Activated T-helper 1 cell treated with anti-CD3 and anti-CD28 coated beads, Interleukin-12 subunit alpha, Interleukin-12 subunit beta, Interleukin-2, Interleukin-4 antibody, amounts not matched to agents 30 ng/mL and 10 ng/mL and 1 ng/mL, durations not matched to agents 14 hours and 24 hours and 36 hours (primary cell): ENCODE results near the gene PRDX6. TPM values are rescaled to one million over a fixed set of nuclear protein-coding genes. Genes with fewer than 3 reads are reported as not detected.
"Not testable (repeated sequence)": the region's sequence is repeated elsewhere in the genome, so short reads cannot be mapped to it uniquely, and the experiment has no call there.

Source experiments
- DNase-seq: peaks from one replicate; pipeline ENCODE4 v3.0.0; 2021; ENCODE audit warnings: low spot score
- H3K27ac Mint-ChIP-seq: one replicate; pipeline ENCODE4 v1.8.0; 2021; ENCODE audit warnings: mild to moderate bottlenecking, mixed read lengths
- H3K27me3 Mint-ChIP-seq: one replicate; pipeline ENCODE4 v1.8.0; 2022; ENCODE audit warnings: mild to moderate bottlenecking, moderate library complexity, mixed read lengths; ENCODE audit not compliant: insufficient read depth
- H3K36me3 Mint-ChIP-seq: one replicate; pipeline ENCODE4 v1.8.0; 2021; ENCODE audit warnings: low read depth, mixed read lengths
- H3K4me1 Mint-ChIP-seq: one replicate; pipeline ENCODE4 v1.8.0; 2021; ENCODE audit warnings: low read depth, mixed read lengths
- H3K4me3 Mint-ChIP-seq: one replicate; pipeline ENCODE4 v1.8.0; 2021; ENCODE audit warnings: mild to moderate bottlenecking, moderate library complexity, mixed read lengths
- H3K9me3 Mint-ChIP-seq: one replicate; pipeline ENCODE4 v1.8.0; 2021; ENCODE audit warnings: mixed read lengths
- intact Hi-C: fragments of 100-400 bp; cut with micrococcal nuclease; formaldehyde crosslinking; loops from one replicate; pipeline ENCODE4 v1.15.1; 2024
- total RNA-seq: library from RNA; stranded (reverse); gene quantifications from 2 replicates; pipeline ENCODE4 v1.2.3, GENCODE V29; 2022

PRDX6 gene
- total RNA-seq, 1 donor from 2014 or later: 124 TPM

DNA sequence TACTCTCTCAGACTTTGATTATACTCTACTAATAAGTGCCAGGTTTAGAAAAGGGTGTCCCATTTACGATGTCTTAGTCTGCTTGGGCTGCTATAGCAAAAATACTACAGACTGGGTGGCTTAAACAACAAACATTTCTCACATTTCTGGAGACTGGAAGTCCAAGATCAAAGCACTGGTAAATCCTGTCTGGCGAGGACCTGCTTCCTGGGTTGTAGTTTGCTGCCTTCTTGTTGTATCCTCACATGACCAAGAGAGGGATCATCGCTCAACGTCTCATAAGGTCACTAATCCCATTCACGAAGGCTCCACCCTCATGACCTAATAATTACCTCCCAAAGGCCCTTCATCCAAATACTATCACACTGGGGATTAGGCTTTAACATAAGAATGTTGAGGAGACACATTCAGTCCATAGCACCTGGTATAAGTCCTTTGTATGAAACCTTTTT, 12.0 kb downstream of the PRDX6 start:
- Mint-ChIP-seq H3K36me3 (peaks cover 39% of the 10 kb centered on the region), H3K27me3 (no peaks in the 10 kb centered on the region), H3K9me3 (peaks cover 12% of the 10 kb centered on the region), H3K4me1 (no peaks in the 10 kb centered on the region), H3K4me3 (no peak overlapping the region), H3K27ac (no peak overlapping the region)
- no peak for DNase-seq
- intact Hi-C loops: no loop called here

DNA sequence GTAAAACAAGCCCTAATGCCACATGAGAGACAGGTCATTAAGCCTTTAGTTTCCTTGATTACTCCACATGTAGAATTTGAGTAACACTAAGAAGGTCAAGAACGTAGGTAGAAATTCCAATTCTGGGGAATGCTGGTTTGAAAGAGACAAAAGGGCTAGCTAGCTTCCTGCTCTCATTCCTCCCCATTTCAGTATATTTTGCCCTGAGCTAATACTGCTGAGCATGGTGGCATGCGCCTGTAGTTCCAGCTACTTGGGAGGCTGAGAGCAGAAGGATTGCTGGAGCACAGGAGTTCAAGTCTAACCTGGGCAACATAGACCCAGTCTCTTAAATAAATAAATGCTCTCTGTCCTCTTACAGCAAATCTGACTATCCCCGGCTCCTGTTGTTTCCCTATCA, 12.8 kb downstream of the PRDX6 start:
- intact Hi-C loops: no loop called here
- DNase-seq: no peak
- no peaks in the 10 kb centered on the region for H3K4me1 Mint-ChIP-seq
- H3K36me3 Mint-ChIP-seq: peaks cover 35% of the 10 kb centered on the region
- H3K27me3 Mint-ChIP-seq: no peaks in the 10 kb centered on the region
- no peak overlapping the region for H3K27ac Mint-ChIP-seq
- peaks cover 12% of the 10 kb centered on the region for H3K9me3 Mint-ChIP-seq
- H3K4me3 Mint-ChIP-seq: no peak overlapping the region

DNA sequence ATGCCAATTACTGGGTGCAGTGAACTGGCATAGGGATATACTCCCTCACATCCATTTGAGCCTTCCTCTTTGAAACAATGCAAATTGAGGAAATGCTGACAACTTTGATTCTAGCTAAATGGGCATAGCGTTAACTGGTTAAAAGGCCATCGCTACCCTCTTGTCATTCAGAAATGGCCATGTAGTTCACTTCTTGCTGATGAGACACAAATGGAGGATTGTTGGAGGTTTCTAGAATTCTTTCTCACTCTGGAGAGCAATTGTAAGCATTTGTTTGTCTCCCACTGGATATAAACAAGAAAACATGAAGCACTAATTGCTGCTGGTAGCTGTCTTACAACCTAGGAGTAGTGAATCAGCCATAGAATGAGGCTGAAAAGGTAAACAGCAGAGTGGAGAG, 14.4 kb downstream of the PRDX6 start:
- peaks cover 15% of the 10 kb centered on the region for H3K9me3 Mint-ChIP-seq
- H3K4me1 Mint-ChIP-seq: no peaks in the 10 kb centered on the region
- no peak for DNase-seq
- peaks cover 26% of the 10 kb centered on the region for H3K36me3 Mint-ChIP-seq
- H3K27ac Mint-ChIP-seq: no peak overlapping the region
- no peak overlapping the region for H3K4me3 Mint-ChIP-seq
- intact Hi-C loops: no loop called here
- H3K27me3 Mint-ChIP-seq: no peaks in the 10 kb centered on the region

DNA sequence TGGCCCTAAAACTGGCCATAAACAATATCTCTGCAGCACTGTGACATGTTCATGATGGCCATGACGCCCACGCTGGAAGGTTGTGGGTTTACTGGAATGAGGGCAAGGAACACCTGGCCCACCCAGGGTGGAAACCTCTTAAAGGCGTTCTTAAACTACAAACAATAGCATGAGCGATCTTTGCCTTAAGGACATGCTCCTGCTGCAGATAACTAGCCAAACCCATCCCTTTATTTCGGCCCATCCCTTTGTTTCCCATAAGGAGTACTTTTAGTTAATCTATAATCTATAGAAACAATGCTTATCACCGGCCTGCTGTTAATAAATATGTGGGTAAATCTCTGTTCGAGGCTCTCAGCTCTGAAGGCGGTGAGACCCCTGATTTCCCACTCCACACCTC, 16.0 kb downstream of the PRDX6 start:
- peaks cover 14% of the 10 kb centered on the region for H3K36me3 Mint-ChIP-seq
- H3K9me3 Mint-ChIP-seq: peaks cover 23% of the 10 kb centered on the region
- DNase-seq, H3K4me1 Mint-ChIP-seq, H3K27me3 Mint-ChIP-seq, H3K4me3 Mint-ChIP-seq, H3K27ac Mint-ChIP-seq, intact Hi-C loops: not testable (repeated sequence)

DNA sequence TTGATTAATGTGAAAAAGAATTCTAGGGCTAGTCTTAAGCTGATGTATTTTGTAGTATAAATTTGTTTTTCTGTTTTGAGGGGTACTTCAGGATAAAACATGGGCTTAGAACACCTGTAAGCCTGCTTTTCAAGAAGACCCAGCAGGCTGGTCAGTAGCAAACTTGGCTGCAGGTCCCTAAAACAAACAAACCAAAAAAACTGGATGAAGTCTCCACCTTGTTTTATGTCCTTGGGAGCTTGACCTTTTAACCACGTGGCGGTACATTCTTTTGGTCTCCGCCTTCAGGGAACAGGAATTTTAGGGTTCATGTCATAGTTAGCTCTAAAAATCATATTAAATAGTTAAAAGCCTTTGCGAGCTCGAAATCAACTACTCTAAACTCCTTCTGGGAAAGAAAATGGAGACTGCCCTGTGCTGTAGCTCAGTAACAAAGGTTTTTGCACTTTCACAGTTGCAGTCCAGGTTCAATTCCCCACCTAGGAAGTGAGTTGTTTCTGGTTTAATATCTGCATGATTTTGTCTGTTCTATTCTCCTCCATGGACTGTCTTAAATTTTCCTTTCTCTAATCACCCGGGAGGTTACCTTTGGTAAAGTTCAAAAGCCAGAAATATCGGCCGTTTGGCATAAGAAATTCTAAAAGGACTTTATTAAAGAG, 18.6 kb downstream of the PRDX6 start:
- Mint-ChIP-seq H3K4me3 (no peak overlapping the region), H3K36me3 (no peaks in the 10 kb centered on the region), H3K9me3 (peaks cover 27% of the 10 kb centered on the region), H3K27me3 (peaks cover 2% of the 10 kb centered on the region), H3K4me1 (no peaks in the 10 kb centered on the region), H3K27ac (no peak overlapping the region)
- intact Hi-C loops: no loop called here
- DNase-seq: no peak

DNA sequence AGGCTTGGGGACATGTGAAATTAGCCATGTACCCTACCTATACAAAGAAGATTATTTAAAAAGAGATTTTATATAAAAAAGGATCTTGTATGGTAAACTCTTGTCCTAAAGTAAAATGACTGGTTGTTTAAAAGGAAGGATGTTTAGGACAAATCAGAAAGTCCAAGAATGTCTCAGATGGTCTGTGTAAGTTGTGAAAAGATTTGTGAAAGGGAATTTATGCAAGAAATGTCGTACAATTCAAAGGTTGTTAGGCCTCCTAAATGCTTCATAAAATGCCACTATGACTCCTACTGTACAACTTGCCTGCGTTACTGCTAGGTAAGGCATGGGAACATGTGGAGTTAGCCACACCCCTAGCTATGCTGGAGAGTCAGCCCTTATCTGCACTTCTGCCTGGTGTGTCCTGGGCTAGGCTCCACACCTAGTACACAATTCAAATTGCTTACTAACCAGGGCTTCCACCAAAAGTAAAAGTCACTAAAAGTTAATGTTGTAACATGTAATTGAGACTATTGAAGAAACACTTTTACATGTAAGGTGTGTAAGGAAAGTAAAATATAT, 19.7 kb downstream of the PRDX6 start:
- intact Hi-C loops: no loop called here
- H3K4me1 Mint-ChIP-seq: no peaks in the 10 kb centered on the region
- no peak for DNase-seq
- H3K4me3 Mint-ChIP-seq: no peak overlapping the region
- no peaks in the 10 kb centered on the region for H3K36me3 Mint-ChIP-seq
- H3K9me3 Mint-ChIP-seq: peaks cover 27% of the 10 kb centered on the region
- peaks cover 2% of the 10 kb centered on the region for H3K27me3 Mint-ChIP-seq
- H3K27ac Mint-ChIP-seq: no peak overlapping the region

DNA sequence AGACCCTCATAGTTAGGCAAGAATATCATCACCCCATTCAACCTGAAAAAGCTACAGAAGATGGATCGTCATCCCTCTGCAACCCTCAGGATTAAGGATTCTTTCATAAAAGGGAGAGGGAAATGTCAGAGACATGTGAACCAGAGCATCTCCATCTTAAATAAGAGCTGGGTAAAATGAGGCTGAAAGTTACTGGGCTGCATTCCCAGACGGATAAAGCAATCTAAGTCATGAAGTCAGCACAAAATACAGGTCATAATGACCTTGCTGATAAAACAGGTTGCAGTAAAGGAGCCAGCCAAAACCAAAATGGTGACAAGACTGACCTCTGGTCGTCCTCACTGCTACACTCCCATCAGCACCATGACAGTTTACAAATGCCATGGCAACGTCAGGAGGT, 22.6 kb downstream of the PRDX6 start:
- Mint-ChIP-seq H3K4me3 (no peak overlapping the region), H3K27me3 (peaks cover 2% of the 10 kb centered on the region), H3K9me3 (peaks cover 14% of the 10 kb centered on the region), H3K27ac (no peak overlapping the region), H3K36me3 (no peaks in the 10 kb centered on the region), H3K4me1 (no peaks in the 10 kb centered on the region)
- DNase-seq: no peak
- intact Hi-C loops: no loop called here

DNA sequence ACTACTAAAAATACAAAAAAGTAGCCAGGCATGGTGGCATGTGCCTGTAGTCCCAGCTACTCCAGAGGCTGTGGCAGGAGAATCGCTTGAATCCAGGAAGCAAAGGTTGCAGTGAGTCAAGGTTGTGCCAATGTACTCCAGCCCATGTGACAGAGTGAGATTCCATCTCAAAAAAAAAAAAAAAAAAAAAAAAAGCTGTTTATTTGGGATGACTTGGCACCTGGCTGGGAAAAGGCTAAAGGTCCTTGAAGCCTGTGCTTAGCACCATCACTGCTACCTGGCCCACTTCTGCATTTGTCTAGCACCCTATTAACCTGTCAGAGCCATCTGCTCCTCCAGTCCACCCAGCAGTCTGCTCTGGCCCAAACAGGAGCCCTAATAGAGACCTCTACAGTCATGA, 25.0 kb downstream of the PRDX6 start:
- Mint-ChIP-seq H3K36me3 (no peaks in the 10 kb centered on the region), H3K4me1 (no peaks in the 10 kb centered on the region), H3K27ac (no peak overlapping the region), H3K27me3 (peaks cover 2% of the 10 kb centered on the region), H3K9me3 (peaks cover 6% of the 10 kb centered on the region), H3K4me3 (no peak overlapping the region)
- DNase-seq: no peak
- intact Hi-C loops: no loop called here

DNA sequence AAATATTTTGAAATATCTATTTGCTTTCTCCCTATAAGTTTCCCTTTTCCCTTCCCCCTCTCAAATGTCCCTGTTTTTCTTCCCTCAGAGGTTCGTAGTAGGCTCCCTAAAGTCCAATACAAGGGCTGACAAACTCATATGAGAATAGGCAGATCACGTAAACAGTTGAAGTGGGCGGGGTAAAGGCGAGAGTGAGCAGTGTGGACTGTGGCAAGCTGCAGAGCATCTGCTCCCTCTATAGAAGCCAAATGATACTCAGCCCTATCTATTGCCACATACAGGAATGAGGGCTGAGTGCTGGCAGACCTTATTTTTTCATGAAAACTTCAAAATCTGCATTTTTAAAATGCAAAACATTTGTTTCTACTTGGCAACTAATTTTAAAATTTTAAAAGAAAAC, 26.3 kb downstream of the PRDX6 start:
- no peak for DNase-seq
- Mint-ChIP-seq H3K4me3 (no peak overlapping the region), H3K9me3 (peaks cover 3% of the 10 kb centered on the region), H3K4me1 (no peaks in the 10 kb centered on the region), H3K27ac (no peak overlapping the region), H3K36me3 (no peaks in the 10 kb centered on the region), H3K27me3 (peaks cover 2% of the 10 kb centered on the region)
- intact Hi-C loops: no loop called here

DNA sequence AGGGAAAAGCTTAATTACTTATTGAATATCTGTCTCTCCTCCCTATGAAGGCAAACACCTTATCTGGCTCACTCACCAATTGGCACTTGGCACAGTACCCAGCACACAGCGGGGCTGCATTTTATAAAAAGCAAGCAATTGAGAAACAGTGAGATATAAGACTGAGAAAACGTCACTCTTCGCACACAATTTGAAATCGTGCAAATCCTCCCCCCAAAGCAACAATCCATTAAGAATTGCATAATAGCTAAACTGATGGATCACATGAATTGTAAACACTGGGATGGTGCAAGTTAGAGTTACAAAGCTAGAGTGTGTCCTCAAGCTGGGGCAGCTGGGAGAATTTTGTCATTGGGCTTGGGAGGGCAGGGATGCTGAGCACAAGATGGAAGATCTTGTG, 27.1 kb downstream of the PRDX6 start:
- no peak overlapping the region for H3K27ac Mint-ChIP-seq
- no peak for DNase-seq
- H3K9me3 Mint-ChIP-seq: no peaks in the 10 kb centered on the region
- no peaks in the 10 kb centered on the region for H3K4me1 Mint-ChIP-seq
- H3K27me3 Mint-ChIP-seq: no peaks in the 10 kb centered on the region
- H3K4me3 Mint-ChIP-seq: no peak overlapping the region
- H3K36me3 Mint-ChIP-seq: no peaks in the 10 kb centered on the region
- intact Hi-C loops: no loop called here

DNA sequence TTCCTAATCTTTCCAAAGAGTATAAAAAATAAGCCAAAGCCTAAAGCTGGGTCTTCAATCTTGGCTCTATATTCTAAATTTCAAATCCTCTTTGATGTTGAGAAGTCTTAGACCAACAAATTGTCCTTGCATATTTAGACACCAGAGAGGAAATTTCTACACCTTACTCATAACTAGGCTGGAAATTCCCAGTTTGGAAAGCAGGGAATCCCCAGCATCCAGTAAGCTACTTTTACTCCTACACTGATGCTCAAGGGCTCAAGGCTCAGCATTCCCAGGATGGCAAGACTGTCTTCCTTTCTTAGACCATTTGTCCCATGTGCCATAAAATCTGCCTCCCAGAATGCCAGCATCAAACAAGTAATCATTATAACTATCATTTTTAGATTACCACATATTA, 28.3 kb downstream of the PRDX6 start:
- Mint-ChIP-seq H3K4me1 (no peaks in the 10 kb centered on the region), H3K9me3 (no peaks in the 10 kb centered on the region), H3K27me3 (no peaks in the 10 kb centered on the region), H3K4me3 (no peak overlapping the region), H3K27ac (no peak overlapping the region), H3K36me3 (no peaks in the 10 kb centered on the region)
- no peak for DNase-seq
- intact Hi-C loops: no loop called here

DNA sequence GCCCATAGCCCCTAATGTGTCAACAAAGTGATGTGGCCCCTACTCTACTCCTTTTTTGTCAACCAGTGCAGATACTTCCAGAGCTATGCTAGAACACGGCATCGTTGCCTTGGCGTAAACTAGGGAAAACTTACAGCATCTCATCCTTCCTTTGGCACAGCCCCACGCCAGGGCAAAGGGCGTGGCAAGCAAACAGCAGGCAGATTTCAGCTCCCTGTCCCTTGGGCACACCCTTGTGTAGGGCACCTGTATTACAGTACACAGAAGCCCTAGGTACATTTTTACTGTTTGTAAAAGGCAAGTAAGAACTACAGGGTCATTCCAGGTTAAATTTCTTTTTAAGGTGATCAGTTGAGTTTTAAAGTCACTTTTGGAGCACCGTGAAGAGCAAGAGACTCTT, 29.3 kb downstream of the PRDX6 start:
- Mint-ChIP-seq H3K4me1 (no peaks in the 10 kb centered on the region), H3K9me3 (no peaks in the 10 kb centered on the region), H3K36me3 (no peaks in the 10 kb centered on the region), H3K27me3 (no peaks in the 10 kb centered on the region), H3K4me3 (no peak overlapping the region), H3K27ac (no peak overlapping the region)
- intact Hi-C loops: loop anchor here (1.0 kb wide), 1 partner anchor 75 kb away; no protein-coding TSS in a partner anchor
- no peak for DNase-seq

DNA sequence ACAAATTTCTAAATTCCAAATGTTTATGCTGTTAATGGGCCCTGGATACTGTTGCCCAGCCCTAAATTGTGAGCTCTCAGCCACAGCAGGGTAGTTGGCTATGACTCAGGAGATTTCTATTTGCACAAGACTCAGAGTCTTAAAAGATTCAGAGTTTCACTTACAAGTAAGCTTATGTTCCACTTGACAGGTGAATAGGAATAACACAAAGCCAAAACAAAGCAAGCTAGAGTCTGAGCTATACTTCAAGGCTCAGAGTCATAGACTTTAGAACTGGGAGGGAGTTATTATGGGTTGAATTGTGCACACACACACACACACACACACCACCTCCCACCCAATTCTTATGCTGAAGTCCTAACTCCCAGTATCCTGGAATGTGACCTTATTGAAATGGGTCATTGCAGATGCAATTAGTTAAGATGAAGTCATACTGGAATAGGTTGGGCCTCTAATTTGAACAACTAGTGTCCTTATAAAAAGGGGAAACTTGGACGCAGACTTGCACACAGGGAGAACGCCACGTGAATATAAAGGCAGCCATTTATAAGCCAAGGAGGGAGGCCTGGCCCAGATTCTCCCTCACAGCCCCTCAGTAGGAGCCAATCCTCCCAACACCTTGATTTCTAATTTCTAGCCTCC, 30.2 kb downstream of the PRDX6 start:
- no peak for DNase-seq
- Mint-ChIP-seq H3K27ac (no peak overlapping the region), H3K36me3 (no peaks in the 10 kb centered on the region), H3K4me3 (no peak overlapping the region), H3K4me1 (no peaks in the 10 kb centered on the region), H3K9me3 (no peaks in the 10 kb centered on the region), H3K27me3 (no peaks in the 10 kb centered on the region)
- intact Hi-C loops: no loop called here
